Astrocyte of the spinal cord (primary cell): Measurements from ENCODE around the gene NUDT1.

Experiments
- DNase-seq: peaks from one replicate; pipeline ENCODE4 v3.0.0; 2011; ENCODE audit warnings: low read depth, low spot score
- H3K4me3 ChIP-seq: 2 replicates; pipeline ENCODE4 v1.5.1; 2011; ENCODE audit warnings: low read depth, mild to moderate bottlenecking, low read length, moderate library complexity
- CTCF ChIP-seq: IDR thresholded peaks from 2 replicates; pipeline ENCODE4 v1.5.1; 2012; ENCODE audit warnings: low read depth, mild to moderate bottlenecking, low read length, inconsistent platforms
- in situ Hi-C: cut with HindIII; loops from 2 replicates; pipeline ENCODE4 v1.10.0; 2017; ENCODE audit warnings: low sequenced_read_pairs

Gene NUDT1

GRCh38 chr7:2270495-2270894, 28.5 kb downstream of the NUDT1 start:
- DNase-seq: no peak
- H3K4me3 ChIP-seq: no peak overlapping the region
- TF ChIP-seq CTCF: no peak
- in situ Hi-C loops: no loop called here

- TF ChIP-seq CTCF: no peak
- DNase-seq: no peak
- in situ Hi-C loops: no loop called here
- no peak overlapping the region for H3K4me3 ChIP-seq
Observed at GRCh38 chr7:2271273-2272026, 29.4 kb downstream of the NUDT1 start.

GRCh38 chr7:2272031-2272430, 30.0 kb downstream of the NUDT1 start:
- in situ Hi-C loops: no loop called here
- no peak for TF ChIP-seq CTCF
- DNase-seq: peak; percentile 10
- H3K4me3 ChIP-seq: no peak overlapping the region

- no peak for DNase-seq
- H3K4me3 ChIP-seq: no peak overlapping the region
- in situ Hi-C loops: no loop called here
- no peak for TF ChIP-seq CTCF
Observed at GRCh38 chr7:2273866-2274265, 31.8 kb downstream of the NUDT1 start.

GRCh38 chr7:2274666-2275065, 32.6 kb downstream of the NUDT1 start:
- TF ChIP-seq CTCF: no peak
- DNase-seq: no peak
- in situ Hi-C loops: no loop called here

GRCh38 chr7:2275101-2275500, 33.1 kb downstream of the NUDT1 start:
- no peak for DNase-seq
- TF ChIP-seq CTCF: no peak
- H3K4me3 ChIP-seq: no peak overlapping the region
- in situ Hi-C loops: no loop called here

More at GRCh38 chr7:2274666-2275065, 32.6 kb downstream of the NUDT1 start:
- no peak overlapping the region for H3K4me3 ChIP-seq
